HepG2 (cell line): ENCODE measurements around the gene ATRN. TPM values are rescaled to one million over a fixed set of nuclear protein-coding genes. Genes with fewer than 3 reads are reported as not detected.

Source experiments
- EP300 ChIP-seq, 3 experiments: sonication (generic) in 1 of 3; formaldehyde crosslinking in 1 of 3; IDR thresholded peaks; 2 replicates each; pipeline versions ENCODE4 v1.5.1 to v1.6.1; 2011 to 2020; ENCODE audit warnings: low read depth in 2 of 3, low read length in 2 of 3, borderline replicate concordance in 1 of 3, improper control_type of control experiment in 1 of 3, mild to moderate bottlenecking in 1 of 3, missing genetic modification reagents in 1 of 3, moderate library complexity in 1 of 3
- GLI4 ChIP-seq: sonication (generic); formaldehyde crosslinking; IDR thresholded peaks from 2 replicates; pipeline ENCODE4 v1.5.1; 2020; ENCODE audit warnings: missing genetic modification reagents, mild to moderate bottlenecking, moderate library complexity, borderline replicate concordance
- NFE2L2 ChIP-seq: fragments of 150-350 bp; IDR thresholded peaks from 2 replicates; pipeline ENCODE4 v1.6.1; 2014; ENCODE audit warnings: low read length
- RXRB ChIP-seq: IDR thresholded peaks from 2 replicates; pipeline ENCODE4 v1.6.1; 2016; ENCODE audit warnings: borderline replicate concordance, missing genetic modification reagents, missing compliant biosample characterization
- ZNF124 ChIP-seq: sonication (generic); formaldehyde crosslinking; IDR thresholded peaks from 2 replicates; pipeline ENCODE4 v1.4.0; 2020; ENCODE audit warnings: missing genetic modification reagents
- ZNF570 ChIP-seq: sonication (generic); formaldehyde crosslinking; IDR thresholded peaks from 2 replicates; pipeline ENCODE4 v1.4.0; 2020; ENCODE audit warnings: mild to moderate bottlenecking, missing genetic modification reagents, borderline replicate concordance
- polyA plus RNA-seq, 8 experiments: library from polyadenylated mRNA; depleted of rRNA in 3 of 8; stranded (reverse) in 7 of 8; unstranded in 1 of 8; fragments of >200 nt; fragmentation: Illumina TruSeq in 4 of 8; extraction: Trizol in 4 of 8; gene quantifications; 2 replicates each; pipeline versions ENCODE4 v1.2.1 to v1.2.3, GENCODE V29; 2011 to 2016; ENCODE audit warnings: low read depth in 4 of 8, missing spikeins in 1 of 8, mixed read lengths in 1 of 8; ENCODE audit not compliant: insufficient read depth in 1 of 8
- total RNA-seq, 5 experiments: library from RNA; depleted of rRNA; stranded (reverse); fragments of >200 nt; fragmentation: Illumina TruSeq; extraction: Trizol; gene quantifications; 2 replicates each; pipeline ENCODE4 v1.2.3, GENCODE V29; 2016; ENCODE audit warnings: low read depth in 1 of 5
- TF ChIP-seq, protein P1 (sequence below): sonication (generic); formaldehyde crosslinking; IDR thresholded peaks from 2 replicates; pipeline ENCODE4 v1.4.0; 2020; ENCODE audit warnings: mild to moderate bottlenecking, missing genetic modification reagents
- TF ChIP-seq, protein P2 (sequence below): sonication (generic); formaldehyde crosslinking; IDR thresholded peaks from 2 replicates; pipeline ENCODE4; 2020; ENCODE audit warnings: missing genetic modification reagents, mild to moderate bottlenecking, borderline replicate concordance
- TF ChIP-seq, protein P3 (sequence below): sonication (generic); formaldehyde crosslinking; IDR thresholded peaks from 2 replicates; pipeline ENCODE4 v1.5.0; 2020; ENCODE audit warnings: missing genetic modification reagents
- TF ChIP-seq, protein P4 (sequence below): sonication (generic); formaldehyde crosslinking; IDR thresholded peaks from 2 replicates; pipeline ENCODE4 v1.5.1; 2020; ENCODE audit warnings: mild to moderate bottlenecking, missing genetic modification reagents, borderline replicate concordance

The ATRN gene
- total and polyA plus RNA-seq, 2 of the 13 experiments (the other 11 are each of a cell fraction or from before 2014, with no cell fraction given) = 44.2 to 81.1 TPM

DNA sequence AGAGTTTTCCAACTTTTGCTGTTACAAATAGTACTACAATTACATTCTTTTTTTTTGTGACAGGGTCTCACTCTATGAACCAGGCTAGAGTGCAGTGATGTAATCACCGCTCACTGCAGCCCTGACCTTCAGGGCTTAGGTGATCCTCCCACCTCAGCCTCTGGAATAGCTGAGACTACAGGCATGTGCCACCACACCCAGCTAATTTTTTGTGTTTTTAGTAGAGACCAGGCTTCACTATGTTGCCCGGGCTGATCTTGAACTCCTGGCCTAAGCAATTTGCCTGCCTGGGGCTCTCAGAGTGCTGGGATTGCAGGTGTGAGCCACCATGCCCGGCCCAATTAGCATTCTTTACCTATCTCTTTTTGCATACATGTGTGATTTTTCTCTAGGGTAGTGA is 12.5 kb downstream of the ATRN start (continued):
- TF ChIP-seq, protein P1, sequence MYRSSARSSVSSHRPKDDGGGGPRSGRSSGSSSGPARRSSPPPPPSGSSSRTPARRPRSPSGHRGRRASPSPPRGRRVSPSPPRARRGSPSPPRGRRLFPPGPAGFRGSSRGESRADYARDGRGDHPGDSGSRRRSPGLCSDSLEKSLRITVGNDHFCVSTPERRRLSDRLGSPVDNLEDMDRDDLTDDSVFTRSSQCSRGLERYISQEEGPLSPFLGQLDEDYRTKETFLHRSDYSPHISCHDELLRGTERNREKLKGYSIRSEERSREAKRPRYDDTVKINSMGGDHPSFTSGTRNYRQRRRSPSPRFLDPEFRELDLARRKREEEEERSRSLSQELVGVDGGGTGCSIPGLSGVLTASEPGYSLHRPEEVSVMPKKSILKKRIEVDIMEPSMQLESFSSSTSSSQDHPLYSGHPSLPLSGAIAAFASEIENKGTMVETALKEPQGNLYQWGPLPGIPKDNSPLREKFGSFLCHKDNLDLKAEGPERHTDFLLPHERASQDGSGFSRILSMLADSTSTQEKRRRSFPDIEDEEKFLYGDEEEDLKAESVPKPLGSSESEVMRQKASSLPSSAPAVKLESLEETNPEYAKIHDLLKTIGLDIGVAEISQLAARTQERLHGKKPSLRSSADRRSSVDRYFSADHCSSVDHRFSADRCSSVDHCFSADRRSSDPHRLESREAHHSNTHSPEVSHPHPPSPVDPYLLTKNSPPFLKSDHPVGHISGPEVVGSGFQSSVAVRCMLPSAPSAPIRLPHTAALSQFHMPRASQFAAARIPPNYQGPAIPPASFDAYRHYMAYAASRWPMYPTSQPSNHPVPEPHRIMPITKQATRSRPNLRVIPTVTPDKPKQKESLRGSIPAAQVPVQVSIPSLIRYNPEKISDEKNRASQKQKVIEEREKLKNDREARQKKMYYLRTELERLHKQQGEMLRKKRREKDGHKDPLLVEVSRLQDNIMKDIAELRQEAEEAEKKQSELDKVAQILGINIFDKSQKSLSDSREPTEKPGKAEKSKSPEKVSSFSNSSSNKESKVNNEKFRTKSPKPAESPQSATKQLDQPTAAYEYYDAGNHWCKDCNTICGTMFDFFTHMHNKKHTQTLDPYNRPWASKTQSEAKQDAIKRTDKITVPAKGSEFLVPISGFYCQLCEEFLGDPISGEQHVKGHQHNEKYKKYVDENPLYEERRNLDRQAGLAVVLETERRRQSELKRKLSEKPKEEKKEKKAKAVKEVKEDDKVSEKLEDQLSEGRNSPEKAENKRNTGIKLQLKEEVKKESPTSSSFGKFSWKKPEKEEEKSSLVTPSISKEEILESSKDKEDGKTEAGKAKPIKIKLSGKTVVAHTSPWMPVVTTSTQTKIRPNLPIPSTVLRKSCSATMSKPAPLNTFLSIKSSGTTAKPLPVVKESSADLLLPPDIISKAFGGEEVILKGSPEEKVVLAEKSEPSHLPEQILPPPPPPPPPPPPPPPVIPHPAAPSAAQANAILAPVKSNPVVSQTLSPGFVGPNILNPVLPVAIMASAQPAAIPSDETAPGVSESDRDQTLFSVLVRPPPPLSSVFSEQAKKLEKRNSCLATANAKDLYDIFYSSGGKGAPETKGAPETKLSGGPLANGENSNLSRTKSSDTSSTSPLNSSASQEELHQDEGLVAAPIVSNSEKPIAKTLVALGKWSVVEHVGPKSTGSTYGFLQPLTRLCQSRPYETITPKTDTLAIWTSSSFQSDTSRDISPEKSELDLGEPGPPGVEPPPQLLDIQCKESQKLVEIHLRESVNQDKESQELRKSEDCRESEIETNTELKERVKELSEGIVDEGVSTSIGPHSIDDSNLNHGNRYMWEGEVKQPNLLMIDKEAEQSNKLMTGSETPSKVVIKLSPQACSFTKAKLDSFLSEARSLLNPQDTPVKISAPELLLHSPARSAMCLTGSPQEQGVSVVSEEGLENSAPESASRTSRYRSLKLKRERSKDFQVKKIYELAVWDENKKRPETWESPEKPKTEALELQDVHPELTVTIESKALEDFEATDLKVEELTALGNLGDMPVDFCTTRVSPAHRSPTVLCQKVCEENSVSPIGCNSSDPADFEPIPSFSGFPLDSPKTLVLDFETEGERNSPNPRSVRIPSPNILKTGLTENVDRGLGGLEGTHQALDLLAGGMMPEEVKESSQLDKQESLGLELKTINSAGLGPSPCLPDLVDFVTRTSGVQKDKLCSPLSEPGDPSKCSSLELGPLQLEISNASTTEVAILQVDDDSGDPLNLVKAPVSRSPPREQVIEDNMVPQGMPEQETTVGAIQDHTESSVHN (CRISPR knock-in tag) = no peak
- TF ChIP-seq, protein P2, sequence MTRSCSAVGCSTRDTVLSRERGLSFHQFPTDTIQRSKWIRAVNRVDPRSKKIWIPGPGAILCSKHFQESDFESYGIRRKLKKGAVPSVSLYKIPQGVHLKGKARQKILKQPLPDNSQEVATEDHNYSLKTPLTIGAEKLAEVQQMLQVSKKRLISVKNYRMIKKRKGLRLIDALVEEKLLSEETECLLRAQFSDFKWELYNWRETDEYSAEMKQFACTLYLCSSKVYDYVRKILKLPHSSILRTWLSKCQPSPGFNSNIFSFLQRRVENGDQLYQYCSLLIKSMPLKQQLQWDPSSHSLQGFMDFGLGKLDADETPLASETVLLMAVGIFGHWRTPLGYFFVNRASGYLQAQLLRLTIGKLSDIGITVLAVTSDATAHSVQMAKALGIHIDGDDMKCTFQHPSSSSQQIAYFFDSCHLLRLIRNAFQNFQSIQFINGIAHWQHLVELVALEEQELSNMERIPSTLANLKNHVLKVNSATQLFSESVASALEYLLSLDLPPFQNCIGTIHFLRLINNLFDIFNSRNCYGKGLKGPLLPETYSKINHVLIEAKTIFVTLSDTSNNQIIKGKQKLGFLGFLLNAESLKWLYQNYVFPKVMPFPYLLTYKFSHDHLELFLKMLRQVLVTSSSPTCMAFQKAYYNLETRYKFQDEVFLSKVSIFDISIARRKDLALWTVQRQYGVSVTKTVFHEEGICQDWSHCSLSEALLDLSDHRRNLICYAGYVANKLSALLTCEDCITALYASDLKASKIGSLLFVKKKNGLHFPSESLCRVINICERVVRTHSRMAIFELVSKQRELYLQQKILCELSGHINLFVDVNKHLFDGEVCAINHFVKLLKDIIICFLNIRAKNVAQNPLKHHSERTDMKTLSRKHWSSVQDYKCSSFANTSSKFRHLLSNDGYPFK = no peak
- TF ChIP-seq EP300 (IDR thresholded peaks at IDR 0.05; ENCODE audit: low read depth in 2 of 2, low read length in 2 of 2) = 0 out of 4 replicates have a peak, but pooled peaks of 1 of the 2 experiments have one; percentile 7
- TF ChIP-seq EP300 (CRISPR knock-in tag; IDR thresholded peaks at IDR 0.05; ENCODE audit: borderline replicate concordance) = no peak
- no peak for TF ChIP-seq ZNF124
- no peak for TF ChIP-seq ZNF570
- TF ChIP-seq, protein P3, sequence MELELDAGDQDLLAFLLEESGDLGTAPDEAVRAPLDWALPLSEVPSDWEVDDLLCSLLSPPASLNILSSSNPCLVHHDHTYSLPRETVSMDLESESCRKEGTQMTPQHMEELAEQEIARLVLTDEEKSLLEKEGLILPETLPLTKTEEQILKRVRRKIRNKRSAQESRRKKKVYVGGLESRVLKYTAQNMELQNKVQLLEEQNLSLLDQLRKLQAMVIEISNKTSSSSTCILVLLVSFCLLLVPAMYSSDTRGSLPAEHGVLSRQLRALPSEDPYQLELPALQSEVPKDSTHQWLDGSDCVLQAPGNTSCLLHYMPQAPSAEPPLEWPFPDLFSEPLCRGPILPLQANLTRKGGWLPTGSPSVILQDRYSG (CRISPR knock-in tag) = no peak
- no peak for TF ChIP-seq GLI4 (CRISPR knock-in tag)
- peak; percentile 83; the same call in 1 of the 2 replicates for TF ChIP-seq RXRB (CRISPR knock-in tag)
- TF ChIP-seq, protein P4, sequence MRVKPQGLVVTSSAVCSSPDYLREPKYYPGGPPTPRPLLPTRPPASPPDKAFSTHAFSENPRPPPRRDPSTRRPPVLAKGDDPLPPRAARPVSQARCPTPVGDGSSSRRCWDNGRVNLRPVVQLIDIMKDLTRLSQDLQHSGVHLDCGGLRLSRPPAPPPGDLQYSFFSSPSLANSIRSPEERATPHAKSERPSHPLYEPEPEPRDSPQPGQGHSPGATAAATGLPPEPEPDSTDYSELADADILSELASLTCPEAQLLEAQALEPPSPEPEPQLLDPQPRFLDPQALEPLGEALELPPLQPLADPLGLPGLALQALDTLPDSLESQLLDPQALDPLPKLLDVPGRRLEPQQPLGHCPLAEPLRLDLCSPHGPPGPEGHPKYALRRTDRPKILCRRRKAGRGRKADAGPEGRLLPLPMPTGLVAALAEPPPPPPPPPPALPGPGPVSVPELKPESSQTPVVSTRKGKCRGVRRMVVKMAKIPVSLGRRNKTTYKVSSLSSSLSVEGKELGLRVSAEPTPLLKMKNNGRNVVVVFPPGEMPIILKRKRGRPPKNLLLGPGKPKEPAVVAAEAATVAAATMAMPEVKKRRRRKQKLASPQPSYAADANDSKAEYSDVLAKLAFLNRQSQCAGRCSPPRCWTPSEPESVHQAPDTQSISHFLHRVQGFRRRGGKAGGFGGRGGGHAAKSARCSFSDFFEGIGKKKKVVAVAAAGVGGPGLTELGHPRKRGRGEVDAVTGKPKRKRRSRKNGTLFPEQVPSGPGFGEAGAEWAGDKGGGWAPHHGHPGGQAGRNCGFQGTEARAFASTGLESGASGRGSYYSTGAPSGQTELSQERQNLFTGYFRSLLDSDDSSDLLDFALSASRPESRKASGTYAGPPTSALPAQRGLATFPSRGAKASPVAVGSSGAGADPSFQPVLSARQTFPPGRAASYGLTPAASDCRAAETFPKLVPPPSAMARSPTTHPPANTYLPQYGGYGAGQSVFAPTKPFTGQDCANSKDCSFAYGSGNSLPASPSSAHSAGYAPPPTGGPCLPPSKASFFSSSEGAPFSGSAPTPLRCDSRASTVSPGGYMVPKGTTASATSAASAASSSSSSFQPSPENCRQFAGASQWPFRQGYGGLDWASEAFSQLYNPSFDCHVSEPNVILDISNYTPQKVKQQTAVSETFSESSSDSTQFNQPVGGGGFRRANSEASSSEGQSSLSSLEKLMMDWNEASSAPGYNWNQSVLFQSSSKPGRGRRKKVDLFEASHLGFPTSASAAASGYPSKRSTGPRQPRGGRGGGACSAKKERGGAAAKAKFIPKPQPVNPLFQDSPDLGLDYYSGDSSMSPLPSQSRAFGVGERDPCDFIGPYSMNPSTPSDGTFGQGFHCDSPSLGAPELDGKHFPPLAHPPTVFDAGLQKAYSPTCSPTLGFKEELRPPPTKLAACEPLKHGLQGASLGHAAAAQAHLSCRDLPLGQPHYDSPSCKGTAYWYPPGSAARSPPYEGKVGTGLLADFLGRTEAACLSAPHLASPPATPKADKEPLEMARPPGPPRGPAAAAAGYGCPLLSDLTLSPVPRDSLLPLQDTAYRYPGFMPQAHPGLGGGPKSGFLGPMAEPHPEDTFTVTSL = peak; percentile 51; the same call in 1 of the 2 replicates
- no peak for TF ChIP-seq NFE2L2
